Fibroblast of the aortic adventitia (primary cell): ENCODE measurements around the gene NOL4L. TPM values are rescaled to one million over a fixed set of nuclear protein-coding genes. Genes with fewer than 3 reads are reported as not detected.

Source experiments
- DNase-seq: peaks from one replicate; pipeline ENCODE4 v3.0.0-alpha.2; 2010; ENCODE audit warnings: low read depth
- H3K4me3 ChIP-seq: 2 replicates; pipeline ENCODE4 v1.5.1; 2011; ENCODE audit warnings: low read depth, mild to moderate bottlenecking, control low read depth, low read length, moderate library complexity
- CTCF ChIP-seq: IDR thresholded peaks from 2 replicates; pipeline ENCODE4 v1.5.1; 2011; ENCODE audit warnings: mild to moderate bottlenecking, low read length, control low read depth, inconsistent platforms; ENCODE audit not compliant: insufficient read depth
- total RNA-seq: library from RNA; depleted of rRNA; stranded (reverse); fragments of >200 nt; gene quantifications from 2 replicates; pipeline ENCODE4 v1.2.3, GENCODE V29; 2012; ENCODE audit warnings: low replicate concordance

NOL4L gene
- total RNA-seq, 1 donor = 4.5 TPM

DNA sequence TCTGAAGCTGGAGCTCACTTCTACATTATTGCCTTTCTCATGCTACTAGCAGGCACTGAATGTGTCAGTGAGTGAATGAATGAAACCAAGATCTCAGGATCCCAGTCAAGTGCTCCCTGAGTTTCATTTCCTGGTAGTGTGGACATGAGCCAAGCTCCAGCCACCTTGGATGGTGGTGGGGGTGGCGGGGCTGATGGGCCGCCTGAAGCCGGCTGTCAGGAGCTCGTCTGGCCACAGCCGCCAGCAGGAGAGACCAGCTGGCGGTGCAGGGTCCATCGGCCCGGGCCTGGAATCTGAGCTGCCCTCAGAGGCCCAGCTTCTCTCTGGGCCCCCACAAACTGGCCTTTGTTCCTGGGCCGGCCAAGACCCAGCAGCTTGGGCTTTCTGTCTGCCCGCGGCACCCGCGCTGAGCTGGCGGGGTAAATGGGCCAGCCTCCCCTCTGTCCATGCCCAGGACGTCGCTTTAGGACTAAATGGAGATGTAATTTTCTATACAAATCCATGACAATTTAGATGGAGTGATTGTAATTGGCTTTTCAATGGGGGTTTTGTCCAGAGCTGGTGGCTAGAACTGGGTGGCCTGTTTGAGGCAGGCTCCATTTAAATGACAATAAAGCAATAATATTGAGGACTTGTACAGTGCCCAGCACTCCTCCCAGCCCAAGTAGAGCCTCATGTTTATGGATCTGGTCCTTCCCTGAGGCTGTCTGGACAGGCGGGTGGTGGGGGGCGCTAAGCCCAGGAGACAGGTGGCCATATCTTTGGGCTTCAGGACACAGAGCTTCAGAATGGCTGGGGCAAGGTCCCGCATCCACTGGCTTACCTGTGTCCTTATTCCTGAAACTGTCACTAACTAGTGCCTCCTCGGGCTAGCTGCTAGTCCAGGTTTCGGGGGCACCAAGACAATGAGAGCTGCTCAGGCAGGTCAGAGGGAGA lies 43.5 kb downstream of the NOL4L start:
- no peak for DNase-seq
- TF ChIP-seq CTCF = no peak
- H3K4me3 ChIP-seq = no peak overlapping the region

GRCh38 chr20:32539817-32540675 lies 45.1 kb downstream of the NOL4L start:
- TF ChIP-seq CTCF = no peak
- no peak for DNase-seq
- H3K4me3 ChIP-seq = no peak overlapping the region

DNA sequence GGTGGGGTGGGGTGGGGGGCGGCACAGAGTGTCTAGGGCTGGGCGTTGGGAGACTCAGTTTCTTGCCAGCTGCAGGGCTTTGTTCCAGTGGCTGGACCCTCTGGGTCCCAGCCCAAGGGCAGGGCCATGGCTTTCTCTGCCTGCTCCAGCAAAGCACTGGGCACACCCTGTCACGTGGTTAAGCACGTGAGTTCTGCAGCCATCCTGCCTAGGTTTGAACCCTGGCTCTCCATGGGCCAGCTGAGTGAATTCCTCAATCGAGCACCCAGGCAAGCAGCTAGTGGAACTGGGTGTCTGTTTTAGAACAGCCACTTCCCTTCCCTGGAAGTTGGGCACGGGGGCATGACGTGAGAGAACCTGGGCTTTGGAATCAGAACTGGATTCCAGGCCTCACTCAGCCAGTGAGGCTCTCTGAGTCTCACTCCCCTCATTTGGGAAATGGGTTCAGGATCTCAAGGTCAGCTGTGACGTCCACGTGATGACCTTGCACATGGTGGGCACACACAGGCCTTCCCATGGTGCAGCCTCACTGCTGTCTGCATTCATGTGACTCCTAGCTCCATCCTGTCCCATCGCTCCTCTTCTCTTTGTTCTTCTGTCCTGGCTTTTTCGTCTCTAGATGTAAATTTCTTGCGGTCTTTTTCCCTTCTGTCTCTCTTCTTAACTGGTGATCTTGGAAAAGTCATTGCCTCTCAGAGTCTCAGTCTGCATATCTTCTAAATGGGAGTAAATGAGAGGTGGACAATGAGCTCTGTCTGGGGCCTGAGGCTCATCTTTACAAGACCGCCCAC lies 45.9 kb downstream of the NOL4L start:
- TF ChIP-seq CTCF = no peak
- DNase-seq = peak; percentile 34

GRCh38 chr20:32538526-32538939 lies 46.6 kb downstream of the NOL4L start:
- TF ChIP-seq CTCF = no peak
- DNase-seq = peak; percentile 39

More for the DNA sequence above, 45.9 kb downstream of the NOL4L start:
- no peak overlapping the region for H3K4me3 ChIP-seq

GRCh38 chr20:32537657-32538525 lies 47.2 kb downstream of the NOL4L start:
- H3K4me3 ChIP-seq = no peak overlapping the region
- DNase-seq = no peak
- no peak for TF ChIP-seq CTCF

More at GRCh38 chr20:32538526-32538939, 46.6 kb downstream of the NOL4L start:
- no peak overlapping the region for H3K4me3 ChIP-seq
